HFF-Myc (cell line): Measurements from ENCODE around the gene PDE11A.
"Not testable (repeated sequence)": the region's sequence is repeated elsewhere in the genome, so short reads cannot be mapped to it uniquely, and the experiment has no call there.

Experiments used
- DNase-seq: peaks from one replicate; pipeline ENCODE4 v3.0.0-alpha.2; 2011; ENCODE audit warnings: low read depth; ENCODE audit errors: extremely low read depth
- H3K4me3 ChIP-seq: replicated peaks from 2 replicates; pipeline ENCODE4 v1.5.1; 2011; ENCODE audit warnings: low read depth, mild to moderate bottlenecking, control low read depth, low read length
- CTCF ChIP-seq: IDR thresholded peaks from 2 replicates; pipeline ENCODE4 v1.5.1; 2012; ENCODE audit warnings: mild to moderate bottlenecking, low read depth, low read length, control low read depth; ENCODE audit errors: missing control alignments

Gene PDE11A

GRCh38 chr2:178066324-178066723 lies 6.3 kb downstream of the PDE11A start:
- no peak for DNase-seq
- H3K4me3 ChIP-seq: no peak overlapping the region
- no peak for TF ChIP-seq CTCF

- no peak for DNase-seq
- no peak for TF ChIP-seq CTCF
- no peak overlapping the region for H3K4me3 ChIP-seq
These were observed 12.9 kb downstream of the PDE11A start for GRCh38 chr2:178059681-178060080.

- TF ChIP-seq CTCF: no peak
- no peak for DNase-seq
- H3K4me3 ChIP-seq: no peak overlapping the region
These were observed 13.5 kb downstream of the PDE11A start for GRCh38 chr2:178059111-178059510.

GRCh38 chr2:178057179-178057680 lies 15.3 kb downstream of the PDE11A start:
- no peak for DNase-seq
- no peak for TF ChIP-seq CTCF
- H3K4me3 ChIP-seq: no peak overlapping the region

GRCh38 chr2:178056345-178056744 lies 16.2 kb downstream of the PDE11A start:
- DNase-seq: no peak
- no peak for TF ChIP-seq CTCF
- no peak overlapping the region for H3K4me3 ChIP-seq

- not testable (repeated sequence) for DNase-seq, H3K4me3 ChIP-seq
These were observed 21.3 kb downstream of the PDE11A start for GRCh38 chr2:178051257-178051656.

GRCh38 chr2:178047391-178047790 lies 25.2 kb downstream of the PDE11A start:
- no peak for TF ChIP-seq CTCF
- no peak for DNase-seq

More at GRCh38 chr2:178047391-178047790, 25.2 kb downstream of the PDE11A start:
- H3K4me3 ChIP-seq: no peak overlapping the region
